ENCODE data around the gene CRADD.
A peak's percentile ranks its signal among the peaks of the same experiment; 100 is the strongest.

CRADD gene

DNA sequence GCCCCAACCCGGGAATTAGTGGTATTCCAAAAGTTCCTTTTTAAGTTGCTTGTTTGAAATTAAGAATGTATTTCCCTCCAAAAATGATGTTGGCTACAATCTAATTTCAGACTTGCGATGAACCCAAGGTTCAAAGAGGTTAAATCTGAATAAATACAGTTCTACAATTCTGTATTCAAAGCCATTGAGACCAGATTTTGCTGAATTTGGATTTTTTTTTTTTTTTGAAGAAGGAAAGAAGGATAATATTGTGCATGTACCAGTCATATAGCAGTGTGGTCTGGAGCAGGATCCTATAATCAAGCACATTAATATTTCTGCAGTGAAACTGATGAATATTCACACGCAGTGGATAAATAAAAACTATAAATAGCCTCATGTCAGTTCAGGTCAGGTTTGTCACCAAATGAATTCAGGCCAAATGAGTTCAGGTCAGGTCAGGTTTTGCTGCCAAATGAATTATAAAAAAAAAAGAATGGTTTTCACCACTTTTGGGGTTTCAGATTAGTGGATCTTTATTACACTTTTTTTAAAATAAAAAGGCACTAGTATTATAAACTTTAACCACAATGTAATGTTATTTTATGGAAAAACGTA is 69.5 kb downstream of the CRADD start:
- no peaks in the 10 kb centered on the region for H3K36me3 ChIP-seq (ENCODE audit: control insufficient read depth, insufficient read depth, low read length)
- peaks cover 26% of the 10 kb centered on the region for H3K79me2 ChIP-seq
- H3K27me3 ChIP-seq (ENCODE audit: control insufficient read depth, insufficient read depth, low read length): no peaks in the 10 kb centered on the region
- H3K27ac ChIP-seq: no peak overlapping the region
- no peak overlapping the region for H3K9ac ChIP-seq
- H3K4me2 ChIP-seq (ENCODE audit: low read length): no peak overlapping the region
- H2AFZ ChIP-seq: no peak overlapping the region
- no peak overlapping the region for H3K4me3 ChIP-seq (ENCODE audit: low read depth, low read length)
- TF ChIP-seq, protein P1, sequence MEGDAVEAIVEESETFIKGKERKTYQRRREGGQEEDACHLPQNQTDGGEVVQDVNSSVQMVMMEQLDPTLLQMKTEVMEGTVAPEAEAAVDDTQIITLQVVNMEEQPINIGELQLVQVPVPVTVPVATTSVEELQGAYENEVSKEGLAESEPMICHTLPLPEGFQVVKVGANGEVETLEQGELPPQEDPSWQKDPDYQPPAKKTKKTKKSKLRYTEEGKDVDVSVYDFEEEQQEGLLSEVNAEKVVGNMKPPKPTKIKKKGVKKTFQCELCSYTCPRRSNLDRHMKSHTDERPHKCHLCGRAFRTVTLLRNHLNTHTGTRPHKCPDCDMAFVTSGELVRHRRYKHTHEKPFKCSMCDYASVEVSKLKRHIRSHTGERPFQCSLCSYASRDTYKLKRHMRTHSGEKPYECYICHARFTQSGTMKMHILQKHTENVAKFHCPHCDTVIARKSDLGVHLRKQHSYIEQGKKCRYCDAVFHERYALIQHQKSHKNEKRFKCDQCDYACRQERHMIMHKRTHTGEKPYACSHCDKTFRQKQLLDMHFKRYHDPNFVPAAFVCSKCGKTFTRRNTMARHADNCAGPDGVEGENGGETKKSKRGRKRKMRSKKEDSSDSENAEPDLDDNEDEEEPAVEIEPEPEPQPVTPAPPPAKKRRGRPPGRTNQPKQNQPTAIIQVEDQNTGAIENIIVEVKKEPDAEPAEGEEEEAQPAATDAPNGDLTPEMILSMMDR (IDR thresholded peaks at IDR 0.05): no peak
- no peaks in the 10 kb centered on the region for H3K9me3 ChIP-seq (ENCODE audit: control insufficient read depth, low read length)
- H3K4me1 ChIP-seq: peaks cover 33% of the 10 kb centered on the region

DNA sequence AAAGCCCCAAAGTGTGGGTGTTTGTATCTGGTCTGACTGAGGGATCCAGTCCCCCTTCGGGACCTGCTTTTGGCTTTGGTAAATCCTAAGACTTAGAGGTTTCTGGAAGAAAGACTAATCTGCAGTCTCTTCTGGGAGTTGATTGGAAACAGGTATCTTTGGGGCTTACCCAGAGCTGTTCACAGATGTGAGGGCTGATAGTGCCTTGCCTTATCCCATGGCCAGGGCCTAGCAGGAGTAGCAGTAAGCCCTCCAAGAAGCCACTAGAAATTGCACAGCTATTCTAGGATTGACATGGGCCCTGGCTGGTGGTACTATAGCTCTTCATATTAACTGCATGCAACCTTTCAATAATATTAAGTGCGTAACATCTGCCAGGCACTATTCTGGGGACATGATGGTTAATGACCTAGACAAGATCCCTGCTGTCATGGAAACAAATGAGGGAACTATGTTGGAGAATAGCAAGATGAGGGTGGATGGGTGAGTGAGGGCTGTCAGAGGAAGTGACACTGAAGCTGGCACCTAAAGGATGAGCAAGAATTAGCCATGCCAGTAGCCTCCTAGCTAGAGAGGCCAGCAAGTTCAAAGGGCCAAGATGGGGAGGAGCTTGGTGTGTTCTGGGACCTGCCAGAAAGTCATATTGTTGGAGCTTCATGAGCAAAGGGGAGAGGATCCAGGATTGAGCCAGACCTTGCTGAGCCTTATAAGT is 71.7 kb downstream of the CRADD start:
- Histone ChIP-seq H3K4me3 (ENCODE audit: low read depth, low read length) (no peak overlapping the region), H3K27me3 (ENCODE audit: control insufficient read depth, insufficient read depth, low read length) (no peaks in the 10 kb centered on the region), H3K27ac (peak overlapping the region; percentile 72), H3K4me2 (ENCODE audit: low read length) (no peak overlapping the region), H2AFZ (no peak overlapping the region), H3K9ac (no peak overlapping the region), H3K36me3 (ENCODE audit: control insufficient read depth, insufficient read depth, low read length) (no peaks in the 10 kb centered on the region), H3K4me1 (peaks cover 30% of the 10 kb centered on the region), H3K79me2 (peaks cover 43% of the 10 kb centered on the region), H3K9me3 (ENCODE audit: control insufficient read depth, low read length) (no peaks in the 10 kb centered on the region)
- TF ChIP-seq, protein P1 (IDR thresholded peaks at IDR 0.05): no peak

DNA sequence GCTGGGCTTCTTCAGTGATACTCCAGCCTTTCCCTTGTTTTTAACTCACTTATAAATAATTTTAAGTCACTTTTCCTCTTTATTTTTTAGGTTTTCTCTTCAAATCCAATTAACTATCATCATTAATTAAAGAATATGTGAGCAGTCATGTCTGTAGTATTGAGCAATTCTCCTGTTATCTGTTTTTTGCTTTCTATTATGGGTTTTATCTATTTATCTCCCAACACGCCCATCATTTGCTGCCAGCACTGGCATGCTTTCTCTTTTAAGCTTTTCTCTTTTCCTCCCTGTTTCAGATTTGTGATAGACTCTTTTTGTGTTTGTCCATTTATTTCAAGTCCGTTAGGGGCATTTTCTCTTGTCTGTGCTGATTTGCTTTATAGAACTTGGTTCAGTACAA is 72.3 kb downstream of the CRADD start:
- no peaks in the 10 kb centered on the region for H3K9me3 ChIP-seq (ENCODE audit: control insufficient read depth, low read length)
- peak overlapping the region; percentile 72 for H3K27ac ChIP-seq
- peak overlapping the region; percentile 6 for H3K4me3 ChIP-seq (ENCODE audit: low read depth, low read length)
- H3K4me1 ChIP-seq: peaks cover 27% of the 10 kb centered on the region
- H3K27me3 ChIP-seq (ENCODE audit: control insufficient read depth, insufficient read depth, low read length): no peaks in the 10 kb centered on the region
- no peaks in the 10 kb centered on the region for H3K36me3 ChIP-seq (ENCODE audit: control insufficient read depth, insufficient read depth, low read length)
- TF ChIP-seq, protein P1 (IDR thresholded peaks at IDR 0.05): no peak
- H3K9ac ChIP-seq: no peak overlapping the region
- H3K4me2 ChIP-seq (ENCODE audit: low read length): peak overlapping the region; percentile 20
- peaks cover 42% of the 10 kb centered on the region for H3K79me2 ChIP-seq
- H2AFZ ChIP-seq: peak overlapping the region; percentile 40

DNA sequence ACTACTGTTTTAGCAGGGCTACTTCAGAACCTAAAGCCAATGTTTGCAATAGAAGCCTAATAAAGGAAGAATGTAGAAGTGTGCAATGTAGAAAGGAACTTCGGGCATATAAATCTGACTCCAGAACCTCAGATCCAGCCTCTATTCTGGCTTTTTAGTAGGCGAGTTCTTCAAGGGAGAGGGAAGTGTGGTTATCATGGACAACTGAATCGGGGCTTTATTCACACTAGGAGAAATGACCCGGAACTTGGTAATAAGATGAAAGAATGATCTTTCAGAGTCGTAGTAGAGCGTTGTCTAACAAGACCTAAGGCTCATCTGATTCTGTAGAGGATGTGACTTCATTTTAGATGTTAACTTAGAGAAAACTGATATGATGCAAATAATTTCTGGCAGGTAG is 72.9 kb downstream of the CRADD start:
- Histone ChIP-seq H3K9me3 (ENCODE audit: control insufficient read depth, low read length) (no peaks in the 10 kb centered on the region), H3K4me2 (ENCODE audit: low read length) (peak overlapping the region; percentile 20), H3K36me3 (ENCODE audit: control insufficient read depth, insufficient read depth, low read length) (no peaks in the 10 kb centered on the region), H3K79me2 (peaks cover 42% of the 10 kb centered on the region), H3K27ac (peak overlapping the region; percentile 72), H3K4me3 (ENCODE audit: low read depth, low read length) (no peak overlapping the region), H3K4me1 (peaks cover 27% of the 10 kb centered on the region), H3K9ac (no peak overlapping the region), H3K27me3 (ENCODE audit: control insufficient read depth, insufficient read depth, low read length) (no peaks in the 10 kb centered on the region), H2AFZ (peak overlapping the region; percentile 40)
- TF ChIP-seq, protein P1 (IDR thresholded peaks at IDR 0.05): no peak

All from parathyroid adenoma (tissue), 2 donors.